Liver (tissue), 3 donors: ENCODE measurements around the gene NFILZ.
A peak's percentile ranks its signal among the peaks of the same experiment; 100 is the strongest.

Experiments
- JUND ChIP-seq, 2 donors: IDR thresholded peaks; 2 replicates each; pipeline ENCODE4 v1.6.1; 2016; ENCODE audit warnings: antibody characterized with exemption in 2 of 2
- RAD21 ChIP-seq, 2 donors: IDR thresholded peaks; 2 replicates each; pipeline ENCODE4 v1.6.1; 2016; ENCODE audit warnings: antibody characterized with exemption in 2 of 2, mild to moderate bottlenecking in 2 of 2
- TAF1 ChIP-seq: conservative IDR thresholded peaks from 2 replicates; pipeline ENCODE4 v1.6.1; 2016; ENCODE audit warnings: antibody characterized with exemption, mild to moderate bottlenecking
- YY1 ChIP-seq: IDR thresholded peaks from 2 replicates; pipeline ENCODE4 v1.6.1; 2016; ENCODE audit warnings: antibody characterized with exemption, mild to moderate bottlenecking
- TF ChIP-seq, protein P1 (sequence below): fragments of 150-350 bp; IDR thresholded peaks from 2 replicates; pipeline ENCODE4 v1.5.1; 2017; ENCODE audit warnings: improper control_type of control experiment, low read depth, low read length; ENCODE audit not compliant: missing input control
- TF ChIP-seq, protein P2 (sequence below): IDR thresholded peaks from 2 replicates; pipeline ENCODE4 v1.6.1; 2016; ENCODE audit warnings: antibody characterized with exemption
- TF ChIP-seq, protein P3 (sequence below): IDR thresholded peaks from 2 replicates; pipeline ENCODE4 v1.6.1; 2016; ENCODE audit warnings: antibody characterized with exemption
- TF ChIP-seq, protein P4 (sequence below): IDR thresholded peaks from 2 replicates; pipeline ENCODE4 v1.6.1; 2016; ENCODE audit warnings: antibody characterized with exemption, mild to moderate bottlenecking
- donor health status: healthy.
- donor health status: healthy.

DNA sequence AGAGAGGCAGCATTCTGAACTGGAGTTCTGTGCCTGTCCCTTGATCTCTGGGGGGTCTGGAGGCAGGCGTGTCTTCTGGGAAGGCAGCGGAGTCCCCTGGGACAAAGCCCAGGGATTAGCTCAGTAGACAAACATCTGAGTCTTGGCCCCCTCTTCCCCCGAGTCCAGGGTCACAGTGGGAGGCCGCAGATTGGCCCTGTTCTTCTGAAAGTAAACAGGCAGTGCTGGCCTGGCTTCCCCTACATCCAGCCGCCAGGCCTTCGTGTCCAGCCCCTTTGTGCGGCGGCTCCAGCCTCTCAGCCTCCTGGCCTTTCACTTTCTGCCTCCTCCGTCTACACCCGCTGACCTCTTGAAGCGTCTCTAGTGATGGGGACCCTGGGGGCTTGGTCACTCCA is 989 bp downstream of the NFILZ start:
- TF ChIP-seq, protein P1, sequence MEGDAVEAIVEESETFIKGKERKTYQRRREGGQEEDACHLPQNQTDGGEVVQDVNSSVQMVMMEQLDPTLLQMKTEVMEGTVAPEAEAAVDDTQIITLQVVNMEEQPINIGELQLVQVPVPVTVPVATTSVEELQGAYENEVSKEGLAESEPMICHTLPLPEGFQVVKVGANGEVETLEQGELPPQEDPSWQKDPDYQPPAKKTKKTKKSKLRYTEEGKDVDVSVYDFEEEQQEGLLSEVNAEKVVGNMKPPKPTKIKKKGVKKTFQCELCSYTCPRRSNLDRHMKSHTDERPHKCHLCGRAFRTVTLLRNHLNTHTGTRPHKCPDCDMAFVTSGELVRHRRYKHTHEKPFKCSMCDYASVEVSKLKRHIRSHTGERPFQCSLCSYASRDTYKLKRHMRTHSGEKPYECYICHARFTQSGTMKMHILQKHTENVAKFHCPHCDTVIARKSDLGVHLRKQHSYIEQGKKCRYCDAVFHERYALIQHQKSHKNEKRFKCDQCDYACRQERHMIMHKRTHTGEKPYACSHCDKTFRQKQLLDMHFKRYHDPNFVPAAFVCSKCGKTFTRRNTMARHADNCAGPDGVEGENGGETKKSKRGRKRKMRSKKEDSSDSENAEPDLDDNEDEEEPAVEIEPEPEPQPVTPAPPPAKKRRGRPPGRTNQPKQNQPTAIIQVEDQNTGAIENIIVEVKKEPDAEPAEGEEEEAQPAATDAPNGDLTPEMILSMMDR: no peak
- TF ChIP-seq TAF1: no peak
- peak; percentile 48 to 72 for TF ChIP-seq JUND (IDR thresholded peaks at IDR 0.05)
- no peak for TF ChIP-seq RAD21 (IDR thresholded peaks at IDR 0.05)
- TF ChIP-seq YY1: peak; percentile 30
- TF ChIP-seq, protein P2, sequence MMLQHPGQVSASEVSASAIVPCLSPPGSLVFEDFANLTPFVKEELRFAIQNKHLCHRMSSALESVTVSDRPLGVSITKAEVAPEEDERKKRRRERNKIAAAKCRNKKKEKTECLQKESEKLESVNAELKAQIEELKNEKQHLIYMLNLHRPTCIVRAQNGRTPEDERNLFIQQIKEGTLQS: no peak
- TF ChIP-seq, protein P3, sequence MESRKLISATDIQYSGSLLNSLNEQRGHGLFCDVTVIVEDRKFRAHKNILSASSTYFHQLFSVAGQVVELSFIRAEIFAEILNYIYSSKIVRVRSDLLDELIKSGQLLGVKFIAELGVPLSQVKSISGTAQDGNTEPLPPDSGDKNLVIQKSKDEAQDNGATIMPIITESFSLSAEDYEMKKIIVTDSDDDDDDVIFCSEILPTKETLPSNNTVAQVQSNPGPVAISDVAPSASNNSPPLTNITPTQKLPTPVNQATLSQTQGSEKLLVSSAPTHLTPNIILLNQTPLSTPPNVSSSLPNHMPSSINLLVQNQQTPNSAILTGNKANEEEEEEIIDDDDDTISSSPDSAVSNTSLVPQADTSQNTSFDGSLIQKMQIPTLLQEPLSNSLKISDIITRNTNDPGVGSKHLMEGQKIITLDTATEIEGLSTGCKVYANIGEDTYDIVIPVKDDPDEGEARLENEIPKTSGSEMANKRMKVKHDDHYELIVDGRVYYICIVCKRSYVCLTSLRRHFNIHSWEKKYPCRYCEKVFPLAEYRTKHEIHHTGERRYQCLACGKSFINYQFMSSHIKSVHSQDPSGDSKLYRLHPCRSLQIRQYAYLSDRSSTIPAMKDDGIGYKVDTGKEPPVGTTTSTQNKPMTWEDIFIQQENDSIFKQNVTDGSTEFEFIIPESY: no peak
- TF ChIP-seq, protein P4, sequence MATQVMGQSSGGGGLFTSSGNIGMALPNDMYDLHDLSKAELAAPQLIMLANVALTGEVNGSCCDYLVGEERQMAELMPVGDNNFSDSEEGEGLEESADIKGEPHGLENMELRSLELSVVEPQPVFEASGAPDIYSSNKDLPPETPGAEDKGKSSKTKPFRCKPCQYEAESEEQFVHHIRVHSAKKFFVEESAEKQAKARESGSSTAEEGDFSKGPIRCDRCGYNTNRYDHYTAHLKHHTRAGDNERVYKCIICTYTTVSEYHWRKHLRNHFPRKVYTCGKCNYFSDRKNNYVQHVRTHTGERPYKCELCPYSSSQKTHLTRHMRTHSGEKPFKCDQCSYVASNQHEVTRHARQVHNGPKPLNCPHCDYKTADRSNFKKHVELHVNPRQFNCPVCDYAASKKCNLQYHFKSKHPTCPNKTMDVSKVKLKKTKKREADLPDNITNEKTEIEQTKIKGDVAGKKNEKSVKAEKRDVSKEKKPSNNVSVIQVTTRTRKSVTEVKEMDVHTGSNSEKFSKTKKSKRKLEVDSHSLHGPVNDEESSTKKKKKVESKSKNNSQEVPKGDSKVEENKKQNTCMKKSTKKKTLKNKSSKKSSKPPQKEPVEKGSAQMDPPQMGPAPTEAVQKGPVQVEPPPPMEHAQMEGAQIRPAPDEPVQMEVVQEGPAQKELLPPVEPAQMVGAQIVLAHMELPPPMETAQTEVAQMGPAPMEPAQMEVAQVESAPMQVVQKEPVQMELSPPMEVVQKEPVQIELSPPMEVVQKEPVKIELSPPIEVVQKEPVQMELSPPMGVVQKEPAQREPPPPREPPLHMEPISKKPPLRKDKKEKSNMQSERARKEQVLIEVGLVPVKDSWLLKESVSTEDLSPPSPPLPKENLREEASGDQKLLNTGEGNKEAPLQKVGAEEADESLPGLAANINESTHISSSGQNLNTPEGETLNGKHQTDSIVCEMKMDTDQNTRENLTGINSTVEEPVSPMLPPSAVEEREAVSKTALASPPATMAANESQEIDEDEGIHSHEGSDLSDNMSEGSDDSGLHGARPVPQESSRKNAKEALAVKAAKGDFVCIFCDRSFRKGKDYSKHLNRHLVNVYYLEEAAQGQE: peak; percentile 63
